ENCODE data around the gene CBLC.

DNA sequence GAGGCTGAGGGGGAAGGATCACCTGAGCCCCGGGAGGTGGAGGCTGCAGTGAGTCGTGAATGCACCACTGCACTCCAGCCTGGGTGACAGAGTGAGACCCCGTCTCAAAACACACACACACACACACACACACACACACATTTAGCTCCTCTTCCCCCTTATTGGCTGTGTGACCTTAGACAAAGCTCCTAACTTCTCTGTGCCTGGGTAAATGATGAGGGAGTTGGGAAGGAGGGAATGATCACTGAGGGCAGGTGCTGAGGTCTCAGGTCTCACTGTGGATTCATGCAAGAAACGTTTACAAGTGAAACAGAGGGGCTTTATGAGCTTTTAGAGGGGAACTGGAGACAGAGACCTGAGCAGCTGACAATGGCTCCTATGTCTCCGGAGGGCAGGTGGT lies 46.1 kb upstream of the CBLC start:
- TF ChIP-seq, protein P1, sequence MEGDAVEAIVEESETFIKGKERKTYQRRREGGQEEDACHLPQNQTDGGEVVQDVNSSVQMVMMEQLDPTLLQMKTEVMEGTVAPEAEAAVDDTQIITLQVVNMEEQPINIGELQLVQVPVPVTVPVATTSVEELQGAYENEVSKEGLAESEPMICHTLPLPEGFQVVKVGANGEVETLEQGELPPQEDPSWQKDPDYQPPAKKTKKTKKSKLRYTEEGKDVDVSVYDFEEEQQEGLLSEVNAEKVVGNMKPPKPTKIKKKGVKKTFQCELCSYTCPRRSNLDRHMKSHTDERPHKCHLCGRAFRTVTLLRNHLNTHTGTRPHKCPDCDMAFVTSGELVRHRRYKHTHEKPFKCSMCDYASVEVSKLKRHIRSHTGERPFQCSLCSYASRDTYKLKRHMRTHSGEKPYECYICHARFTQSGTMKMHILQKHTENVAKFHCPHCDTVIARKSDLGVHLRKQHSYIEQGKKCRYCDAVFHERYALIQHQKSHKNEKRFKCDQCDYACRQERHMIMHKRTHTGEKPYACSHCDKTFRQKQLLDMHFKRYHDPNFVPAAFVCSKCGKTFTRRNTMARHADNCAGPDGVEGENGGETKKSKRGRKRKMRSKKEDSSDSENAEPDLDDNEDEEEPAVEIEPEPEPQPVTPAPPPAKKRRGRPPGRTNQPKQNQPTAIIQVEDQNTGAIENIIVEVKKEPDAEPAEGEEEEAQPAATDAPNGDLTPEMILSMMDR (IDR thresholded peaks at IDR 0.05): no peak
- no peak for TF ChIP-seq POLR2A (IDR thresholded peaks at IDR 0.05)
- no peak for TF ChIP-seq POLR2AphosphoS5 (IDR thresholded peaks at IDR 0.05)
